ENCODE measurements around the gene ENTPD3.

Gene ENTPD3, protein sequence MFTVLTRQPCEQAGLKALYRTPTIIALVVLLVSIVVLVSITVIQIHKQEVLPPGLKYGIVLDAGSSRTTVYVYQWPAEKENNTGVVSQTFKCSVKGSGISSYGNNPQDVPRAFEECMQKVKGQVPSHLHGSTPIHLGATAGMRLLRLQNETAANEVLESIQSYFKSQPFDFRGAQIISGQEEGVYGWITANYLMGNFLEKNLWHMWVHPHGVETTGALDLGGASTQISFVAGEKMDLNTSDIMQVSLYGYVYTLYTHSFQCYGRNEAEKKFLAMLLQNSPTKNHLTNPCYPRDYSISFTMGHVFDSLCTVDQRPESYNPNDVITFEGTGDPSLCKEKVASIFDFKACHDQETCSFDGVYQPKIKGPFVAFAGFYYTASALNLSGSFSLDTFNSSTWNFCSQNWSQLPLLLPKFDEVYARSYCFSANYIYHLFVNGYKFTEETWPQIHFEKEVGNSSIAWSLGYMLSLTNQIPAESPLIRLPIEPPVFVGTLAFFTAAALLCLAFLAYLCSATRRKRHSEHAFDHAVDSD

DNA sequence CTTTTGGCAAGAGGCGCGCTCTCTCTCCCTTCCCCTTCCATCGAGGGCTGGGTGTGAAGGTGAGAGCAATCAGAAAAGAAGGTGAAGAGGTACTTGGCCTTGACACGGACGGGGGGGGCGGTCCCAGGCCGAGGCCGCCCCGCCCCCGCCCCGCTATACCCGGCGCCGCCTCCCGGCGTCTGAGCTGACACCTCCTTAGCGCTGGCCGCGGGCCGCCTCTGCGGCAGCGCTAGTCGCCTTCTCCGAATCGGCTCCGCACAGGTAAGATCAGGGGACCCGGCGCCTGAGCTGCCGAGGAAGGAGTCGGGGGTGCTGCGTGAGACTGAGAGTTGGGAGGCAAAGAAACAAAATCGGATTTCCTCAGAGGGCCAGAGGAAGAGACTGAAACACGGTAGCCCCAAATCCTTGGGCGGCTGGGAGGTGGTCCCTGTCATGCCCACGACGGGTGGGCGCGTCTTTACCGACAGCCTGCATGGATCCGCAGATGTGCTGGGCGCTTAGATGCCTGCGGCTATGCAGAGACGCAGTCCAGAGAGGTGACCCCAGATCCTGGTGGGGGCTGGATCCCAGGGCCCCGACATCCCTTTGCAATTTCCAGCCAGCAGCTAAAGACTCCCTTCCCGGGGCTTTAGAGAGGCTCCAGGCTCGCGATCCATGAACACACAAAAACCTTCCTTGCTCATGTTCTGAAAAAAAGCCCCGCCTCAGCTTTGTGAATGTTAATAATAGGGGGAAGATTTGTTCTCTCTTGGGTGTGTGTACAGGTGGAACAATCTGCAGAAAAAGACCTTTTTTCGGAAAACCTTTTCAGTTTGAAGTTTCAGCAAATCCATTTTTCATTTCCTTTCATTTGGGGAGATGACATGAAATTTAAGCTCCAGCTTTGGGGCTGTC, at the start of gene ENTPD3:
Gene ENTPD3, plus strand, starts transcription at position 184 of the 894 bp plus-strand sequence. CDS start 874 bp downstream, outside the sequence.
- no peak for DNase-seq

GRCh38 chr3:40339871-40340270, 47.1 kb upstream of the ENTPD3 start:
- DNase-seq: no peak

DNA sequence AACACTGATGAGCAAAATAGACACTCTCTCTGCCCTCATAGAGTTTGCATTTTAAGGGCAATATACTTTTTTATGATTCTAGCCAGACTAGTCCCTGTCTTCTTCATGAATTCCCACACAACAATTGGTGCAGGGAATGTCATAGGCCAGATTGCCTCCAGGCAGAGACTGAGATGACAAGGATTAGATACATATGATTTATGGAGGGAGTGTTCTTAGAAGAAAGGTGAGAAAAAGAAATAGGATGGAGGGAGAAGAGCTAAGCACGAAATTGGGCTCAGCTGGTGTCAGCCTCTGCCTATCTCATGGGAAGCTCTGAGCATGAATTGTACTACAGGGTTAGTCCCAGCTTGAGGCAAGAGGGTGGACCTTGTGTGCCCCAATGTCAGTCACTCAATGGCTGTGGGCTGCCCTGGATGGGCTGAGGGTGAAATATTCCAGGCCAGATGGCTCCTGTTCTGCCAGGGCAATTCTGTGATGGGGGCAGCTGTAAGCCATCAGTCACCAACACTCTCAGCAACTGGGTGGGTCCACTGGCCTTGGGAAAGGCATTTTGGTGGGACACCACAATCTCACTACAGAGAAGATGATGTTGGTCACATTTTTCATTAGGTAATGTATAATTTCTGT, 46.3 kb upstream of the ENTPD3 start:
- DNase-seq: no peak

DNA sequence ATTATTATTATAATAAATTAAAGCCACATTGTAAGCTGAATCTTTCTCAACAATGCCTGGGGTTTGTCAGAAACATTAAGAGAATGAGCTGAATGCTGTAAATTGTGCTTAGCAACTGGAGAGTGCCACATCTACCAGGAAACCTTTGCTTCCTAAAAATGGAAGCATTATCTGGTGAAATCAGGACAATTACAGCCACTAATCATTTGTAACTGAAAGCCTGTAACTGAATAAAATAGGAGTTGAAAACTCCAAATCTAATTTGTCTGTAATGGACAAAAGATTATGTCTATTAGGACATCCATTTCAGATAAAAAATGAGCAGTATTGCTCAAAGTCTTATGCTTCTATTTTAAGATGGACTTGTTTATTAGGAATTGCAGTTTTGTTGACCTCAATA, 45.3 kb upstream of the ENTPD3 start:
- DNase-seq: no peak

- DNase-seq: no peak
These were observed 36.5 kb upstream of the ENTPD3 start for GRCh38 chr3:40350529-40350928.

DNA sequence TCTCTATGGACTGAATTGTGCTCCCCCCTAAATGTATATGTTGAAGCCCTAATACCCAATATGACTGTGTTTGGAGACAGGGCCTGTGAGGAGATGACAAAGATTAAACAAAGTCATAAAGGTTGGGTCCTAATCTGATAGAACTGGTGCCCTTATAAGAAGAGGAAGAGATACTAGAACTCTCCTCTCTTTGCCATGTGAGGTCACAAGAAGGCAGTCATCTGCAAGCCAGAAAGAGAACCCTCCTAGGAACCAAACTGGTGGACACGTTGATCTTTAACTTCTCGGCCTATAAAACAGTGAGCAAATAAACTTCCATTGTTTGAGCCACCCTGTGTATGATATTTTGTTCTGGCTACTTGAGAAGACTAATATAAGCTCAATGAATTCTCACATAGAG, 31.6 kb upstream of the ENTPD3 start:
- no peak for DNase-seq

DNA sequence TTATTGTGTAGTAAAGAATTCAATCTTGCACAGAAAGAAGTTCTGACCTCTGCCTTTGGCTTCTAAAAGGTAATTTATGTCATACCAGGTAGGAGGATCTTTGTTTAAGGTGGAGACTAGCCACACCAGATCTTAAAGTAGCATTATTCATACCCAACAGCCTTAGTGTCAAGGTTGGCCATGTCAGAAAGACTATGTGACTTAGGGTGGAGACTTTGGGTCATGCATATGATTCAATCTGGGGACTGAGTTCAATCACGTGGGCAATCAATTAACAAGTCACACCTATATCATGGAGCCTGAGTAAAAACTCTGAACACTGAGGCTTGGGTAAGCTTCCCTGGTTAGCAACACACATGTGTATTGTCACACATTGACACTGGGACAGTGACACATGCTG, 28.5 kb upstream of the ENTPD3 start:
- DNase-seq: no peak

GRCh38 chr3:40363674-40364073, 23.3 kb upstream of the ENTPD3 start:
- DNase-seq: no peak

- no peak for DNase-seq
These were observed 20.5 kb upstream of the ENTPD3 start for GRCh38 chr3:40366203-40367162.

DNA sequence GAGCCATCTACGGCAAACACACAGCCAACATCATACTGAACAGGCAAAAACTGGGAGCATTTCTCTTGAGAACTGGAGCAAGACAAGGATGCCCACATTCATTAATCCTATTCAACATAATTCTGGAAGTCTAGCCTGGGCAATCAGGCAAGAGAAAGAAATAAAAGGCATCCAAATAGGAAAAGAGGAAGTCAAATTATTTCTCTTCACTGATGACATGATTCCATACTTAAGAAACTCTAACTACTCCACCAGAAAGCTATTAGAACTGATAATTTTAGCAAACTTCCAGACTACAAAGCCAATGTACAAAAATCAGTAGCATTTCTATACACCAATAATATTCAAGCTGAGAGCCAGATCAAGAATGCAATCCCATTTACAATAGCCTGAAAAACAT, 17.3 kb upstream of the ENTPD3 start:
- DNase-seq: no peak

- no peak for DNase-seq
These were observed 9.2 kb upstream of the ENTPD3 start for GRCh38 chr3:40377822-40378221.

- no peak for DNase-seq
These were observed 7.2 kb upstream of the ENTPD3 start for GRCh38 chr3:40379674-40380306.

DNA sequence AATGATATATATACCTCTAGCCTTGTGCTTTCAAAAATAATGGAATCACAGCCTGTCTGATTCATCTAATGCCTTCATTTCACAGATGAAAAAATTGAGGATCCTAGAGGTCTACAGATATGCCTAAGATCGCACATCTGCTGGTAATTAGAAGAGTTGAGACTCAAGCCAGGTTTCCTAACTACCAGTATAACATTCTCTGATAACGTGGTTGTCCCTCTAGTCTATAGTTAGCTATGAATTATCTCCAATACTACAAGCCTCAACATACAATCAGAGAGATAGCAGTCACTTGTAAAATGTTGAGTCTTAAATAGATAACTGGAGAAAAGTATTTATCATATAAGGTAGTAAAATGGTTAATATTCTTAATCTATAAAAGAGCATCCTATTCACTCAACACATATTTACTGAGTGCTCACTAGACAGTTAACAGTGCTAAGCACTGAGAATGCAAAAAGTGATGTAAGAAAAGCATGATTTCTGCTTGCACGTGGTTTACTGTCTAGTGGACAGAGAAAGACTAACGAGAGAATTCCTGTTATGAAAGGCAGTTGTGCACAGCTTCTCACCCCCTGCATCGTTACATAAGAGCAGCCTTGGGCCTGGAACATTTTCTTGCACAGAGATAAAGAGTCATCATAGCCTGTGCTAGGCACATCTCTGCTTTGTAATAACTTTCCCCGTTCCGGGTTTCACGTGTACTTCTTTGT, 4.9 kb upstream of the ENTPD3 start:
- no peak for DNase-seq

DNA sequence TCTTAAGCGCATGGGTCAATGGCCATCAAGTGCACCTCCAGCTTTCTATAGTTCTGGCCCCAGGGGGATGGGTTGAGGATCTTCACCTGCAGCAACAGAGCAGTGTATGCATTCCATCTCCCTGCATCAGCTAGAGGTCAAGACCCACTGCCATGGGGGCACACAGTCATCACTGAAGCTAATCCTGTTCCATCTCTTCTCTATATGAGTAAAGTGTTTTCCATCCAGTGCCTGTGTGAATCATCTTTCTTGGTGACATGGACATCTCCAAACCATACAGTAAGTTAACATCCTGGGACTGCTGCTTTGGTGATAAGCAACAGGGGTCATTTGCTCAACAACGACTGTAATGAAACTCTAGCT, 4.4 kb upstream of the ENTPD3 start:
- no peak for DNase-seq

DNA sequence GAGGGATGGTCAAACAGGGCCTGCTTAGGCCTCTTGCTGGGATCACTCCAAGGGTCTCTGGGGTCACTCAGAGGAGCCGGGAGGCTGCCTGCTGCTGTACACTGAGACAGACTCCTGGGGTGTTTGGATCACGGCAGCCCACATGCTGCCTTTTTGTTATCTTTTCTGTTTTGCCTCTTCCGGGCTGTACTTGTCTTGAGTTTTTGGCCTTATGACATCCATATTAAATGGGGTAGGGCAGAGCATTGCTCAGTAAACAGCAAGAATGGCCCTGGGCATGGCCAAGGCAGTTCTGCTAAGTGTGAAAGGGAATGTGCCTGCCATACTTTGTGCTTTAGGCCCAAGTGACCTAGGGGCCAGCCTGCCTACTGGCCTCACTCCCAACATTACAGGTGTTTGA, 771 bp upstream of the ENTPD3 start:
- no peak for DNase-seq

GRCh38 chr3:40387895-40388254, 891 bp downstream of the ENTPD3 start:
- DNase-seq: no peak

- no peak for DNase-seq
These were observed 9.4 kb downstream of the ENTPD3 start for GRCh38 chr3:40396406-40396805.

GRCh38 chr3:40397129-40397528, 10.1 kb downstream of the ENTPD3 start:
- DNase-seq: no peak

- no peak for DNase-seq
These were observed 10.9 kb downstream of the ENTPD3 start for GRCh38 chr3:40397912-40398311.

DNA sequence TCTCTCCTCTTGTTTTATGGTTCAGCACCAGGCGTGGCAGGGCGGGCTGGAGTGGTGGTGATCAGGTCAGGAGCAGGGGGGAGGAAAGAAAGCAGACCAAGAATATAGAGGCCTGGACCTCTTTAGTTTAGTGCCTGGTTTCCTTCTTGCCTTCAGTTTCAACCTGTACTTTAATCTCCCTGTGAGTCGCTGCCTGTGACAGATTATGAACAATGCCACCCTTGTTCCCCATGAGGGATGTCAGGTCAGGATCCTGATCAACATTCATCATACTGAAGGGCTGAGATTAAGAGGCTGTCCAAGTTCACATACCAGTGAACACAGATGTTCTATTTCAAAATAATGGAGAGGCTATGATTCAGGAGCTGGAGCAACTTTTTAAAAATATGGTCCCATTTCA, 11.4 kb downstream of the ENTPD3 start:
- no peak for DNase-seq

DNA sequence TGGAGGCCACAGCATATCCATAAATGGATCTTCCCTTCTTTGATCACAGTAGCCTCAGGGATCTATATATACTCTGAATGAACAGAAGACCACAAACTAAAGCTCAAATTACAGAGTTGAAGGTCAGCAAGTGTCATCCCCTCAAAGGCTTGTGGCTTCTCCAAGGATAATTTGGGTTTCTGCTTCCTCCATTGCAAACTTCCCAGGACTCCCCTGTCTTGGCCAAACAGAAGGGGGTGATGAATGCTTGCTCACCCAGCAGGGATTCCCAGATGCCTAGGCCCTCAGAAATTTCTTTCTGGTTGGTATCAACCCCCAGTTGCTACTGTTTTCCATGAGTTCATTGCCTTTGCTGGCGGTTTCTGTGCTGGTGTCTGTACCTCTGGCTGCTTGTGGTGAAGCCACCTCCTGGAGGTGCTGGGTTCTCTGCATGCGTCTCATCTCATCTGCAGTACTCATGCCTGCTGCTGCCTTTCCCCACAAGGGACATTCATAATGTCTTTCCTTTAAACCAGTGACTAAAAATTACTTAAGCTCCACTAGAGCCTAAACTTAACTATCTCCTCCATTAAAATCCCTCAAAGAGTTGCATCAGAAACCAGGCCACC, 17.7 kb downstream of the ENTPD3 start:
- no peak for DNase-seq

Data from NCI-H2171 (cell line).